IMR-90 (cell line): Measurements from ENCODE around the gene ANKRD18B. TPM values are rescaled to one million over a fixed set of nuclear protein-coding genes. Genes with fewer than 3 reads are reported as not detected.
"Not testable (repeated sequence)": the region's sequence is repeated elsewhere in the genome, so short reads cannot be mapped to it uniquely, and the experiment has no call there.

Source experiments
- ATAC-seq: fragments of 200-7000 bp; cut with Tn5 transposase; 2 replicates; pipeline ENCODE4 v1.9.1; 2020; ENCODE audit warnings: low read depth, mild to moderate bottlenecking, moderate library complexity
- BruUV-seq: library from RNA; stranded (reverse); fragments of 400-500 nt; replicated peaks from 2 replicates; lab custom pipeline; 2021; lab: Mats Ljungman, UMichigan
- CTCF ChIA-PET: fragments of 300-600 bp; formaldehyde crosslinking; extraction: SDS; loops from one replicate; lab custom pipeline; 2021; ENCODE audit warnings: antibody characterized with exemption; lab: Yijun Ruan, JAX
- POLR2A ChIA-PET: fragments of 300-600 bp; sonication (Branson Sonifier 250); formaldehyde crosslinking; loops from one replicate; lab custom pipeline; 2022; ENCODE audit warnings: antibody characterized with exemption; ENCODE audit not compliant: unreplicated experiment; lab: Charles Lee
- DNase-seq: peaks from one replicate; pipeline ENCODE4 v3.0.0; 2013
- H2AFZ ChIP-seq: replicated peaks from 2 replicates; pipeline ENCODE3; 2013; ENCODE audit warnings: low read length, mild to moderate bottlenecking; ENCODE audit not compliant: poor library complexity
- H2AK5ac ChIP-seq: 2 replicates; pipeline ENCODE4 v1.6.1; 2013; ENCODE audit warnings: low read depth, low read length, inconsistent platforms
- H2AK9ac ChIP-seq: replicated peaks from 2 replicates; pipeline ENCODE3; 2013; ENCODE audit warnings: mild to moderate bottlenecking, low read depth, low read length, moderate library complexity; ENCODE audit not compliant: poor library complexity
- H2BK120ac ChIP-seq: 2 replicates; pipeline ENCODE4 v1.6.1; 2013; ENCODE audit warnings: low read depth, low read length, inconsistent platforms
- H2BK15ac ChIP-seq: 3 replicates; pipeline ENCODE4 v1.6.1; 2013; ENCODE audit warnings: low read depth, low read length, inconsistent platforms
- H2BK20ac ChIP-seq: 2 replicates; pipeline ENCODE4 v1.6.1; 2013; ENCODE audit warnings: low read depth, mild to moderate bottlenecking, inconsistent platforms, low read length, moderate library complexity
- H2BK5ac ChIP-seq: 2 replicates; pipeline ENCODE4 v1.6.1; 2013; ENCODE audit warnings: mild to moderate bottlenecking, low read depth, low read length, inconsistent platforms; ENCODE audit not compliant: poor library complexity, severe bottlenecking
- H3K14ac ChIP-seq: replicated peaks from 2 replicates; pipeline ENCODE4 v1.6.1; 2013; ENCODE audit warnings: low read depth, low read length, inconsistent platforms
- H3K18ac ChIP-seq: 2 replicates; pipeline ENCODE4 v1.6.1; 2013; ENCODE audit warnings: low read depth, low read length, control low read depth
- H3K23ac ChIP-seq: 2 replicates; pipeline ENCODE4 v1.6.1; 2013; ENCODE audit warnings: low read depth, low read length, inconsistent platforms
- H3K27ac ChIP-seq: 2 replicates; pipeline ENCODE4 v1.5.1; 2013; ENCODE audit warnings: mild to moderate bottlenecking, control low read depth, low read length; ENCODE audit not compliant: insufficient read depth
- H3K27me3 ChIP-seq: 2 replicates; pipeline ENCODE4 v1.6.1; 2013; ENCODE audit warnings: low read length; ENCODE audit not compliant: control insufficient read depth, insufficient read depth
- H3K36me3 ChIP-seq: 2 replicates; pipeline ENCODE4 v1.6.1; 2013; ENCODE audit warnings: low read length, mixed read lengths; ENCODE audit not compliant: control insufficient read depth, insufficient read depth
- H3K4ac ChIP-seq: 2 replicates; pipeline ENCODE4 v1.6.1; 2013; ENCODE audit warnings: low read depth, low read length, inconsistent platforms
- H3K4me1 ChIP-seq: 2 replicates; pipeline ENCODE4 v1.6.1; 2013; ENCODE audit warnings: low read length, mixed read lengths; ENCODE audit not compliant: control insufficient read depth, insufficient read depth
- H3K4me2 ChIP-seq: 2 replicates; pipeline ENCODE4 v1.6.1; 2013; ENCODE audit warnings: low read depth, mild to moderate bottlenecking, control low read depth, low read length, moderate library complexity
- H3K4me3 ChIP-seq: 2 replicates; pipeline ENCODE4 v1.5.1; 2013; ENCODE audit warnings: low read depth, mild to moderate bottlenecking, control low read depth, low read length, moderate library complexity; ENCODE audit not compliant: insufficient read depth
- H3K56ac ChIP-seq: 2 replicates; pipeline ENCODE4 v1.6.1; 2013; ENCODE audit warnings: low read length, inconsistent platforms; ENCODE audit not compliant: insufficient read depth; ENCODE audit errors: extremely low read depth
- H3K79me1 ChIP-seq, 2 experiments: 2 replicates each; pipeline ENCODE4 v1.6.1; 2013; ENCODE audit warnings: low read length in 2 of 2, inconsistent platforms in 1 of 2, low read depth in 1 of 2
- H3K9ac ChIP-seq: 2 replicates; pipeline ENCODE4 v1.6.1; 2013; ENCODE audit warnings: low read depth, low read length, control low read depth
- H3K9me1 ChIP-seq: 2 replicates; pipeline ENCODE4 v1.6.1; 2013; ENCODE audit warnings: low read length, inconsistent platforms; ENCODE audit not compliant: insufficient read depth
- H3K9me3 ChIP-seq: 2 replicates; pipeline ENCODE4 v1.6.1; 2013; ENCODE audit warnings: low read length; ENCODE audit not compliant: control insufficient read depth, insufficient read depth
- H4K20me1 ChIP-seq: 2 replicates; pipeline ENCODE4 v1.6.1; 2013; ENCODE audit warnings: low read length, inconsistent platforms; ENCODE audit not compliant: insufficient read depth
- H4K5ac ChIP-seq: 2 replicates; pipeline ENCODE4 v1.6.1; 2013; ENCODE audit warnings: mild to moderate bottlenecking, low read depth, low read length, control low read depth
- H4K8ac ChIP-seq, 2 experiments: 2 replicates each; pipeline ENCODE4 v1.6.1; 2013; ENCODE audit warnings: low read depth in 2 of 2, low read length in 2 of 2, control low read depth in 1 of 2, inconsistent platforms in 1 of 2
- H4K91ac ChIP-seq: 2 replicates; pipeline ENCODE4 v1.6.1; 2013; ENCODE audit warnings: low read depth, low read length, inconsistent platforms; ENCODE audit not compliant: insufficient read depth
- BHLHE40 ChIP-seq: fragments of 150-350 bp; IDR thresholded peaks from 2 replicates; pipeline ENCODE4 v1.6.1; 2016; ENCODE audit warnings: mild to moderate bottlenecking, low read depth, low read length
- MAZ ChIP-seq: IDR thresholded peaks from 2 replicates; pipeline ENCODE4 v1.6.1; 2012; ENCODE audit warnings: low read depth, mild to moderate bottlenecking, low read length, improper control_type of control experiment, moderate library complexity, borderline replicate concordance
- RCOR1 ChIP-seq: IDR thresholded peaks from 2 replicates; pipeline ENCODE4 v1.6.1; 2012; ENCODE audit warnings: mild to moderate bottlenecking, low read length, improper control_type of control experiment; ENCODE audit not compliant: insufficient replicate concordance
- WGBS, 2 experiments: methylation state at CpG; one replicate each; pipeline versions ENCODE4 v1.1.5 to v1.1.7; 2013; ENCODE audit warnings: missing lambda C conversion rate in 2 of 2; ENCODE audit not compliant: insufficient read length in 1 of 2; ENCODE audit errors: extremely low coverage in 2 of 2; 5-methylcytosine and 5-hydroxymethylcytosine counted together
- dilution Hi-C: fragments of 300-500 bp; cut with HindIII; formaldehyde crosslinking; loops from one replicate; pipeline ENCODE4 v1.14.3; 2018; ENCODE audit warnings: low sequenced_read_pairs; ENCODE audit not compliant: unreplicated experiment
- in situ Hi-C: fragments of 300-500 bp; cut with MboI; formaldehyde crosslinking; loops from 3 replicates; pipeline ENCODE4 v1.14.3; 2019; ENCODE audit warnings: low sequenced_read_pairs, inconsistent platforms, mixed read lengths
- intact Hi-C: fragments of 100-400 bp; cut with micrococcal nuclease; formaldehyde crosslinking; loops from 2 replicates; pipeline ENCODE4 v1.10.0; 2022
- polyA plus RNA-seq, 3 experiments: library from polyadenylated mRNA; depleted of rRNA; stranded (reverse); fragments of >200 nt; gene quantifications; 2 replicates each; pipeline ENCODE4 v1.2.3, GENCODE V29; 2012; ENCODE audit warnings: low replicate concordance in 1 of 3
- total RNA-seq: library from RNA; depleted of rRNA; stranded (reverse); fragments of >200 nt; gene quantifications from 2 replicates; pipeline ENCODE4 v1.2.3, GENCODE V29; 2012

ANKRD18B gene
- total and polyA plus RNA-seq, 2 of the 4 experiments (the other 2 are of a cell fraction): 7.1 to 13.4 TPM

DNA sequence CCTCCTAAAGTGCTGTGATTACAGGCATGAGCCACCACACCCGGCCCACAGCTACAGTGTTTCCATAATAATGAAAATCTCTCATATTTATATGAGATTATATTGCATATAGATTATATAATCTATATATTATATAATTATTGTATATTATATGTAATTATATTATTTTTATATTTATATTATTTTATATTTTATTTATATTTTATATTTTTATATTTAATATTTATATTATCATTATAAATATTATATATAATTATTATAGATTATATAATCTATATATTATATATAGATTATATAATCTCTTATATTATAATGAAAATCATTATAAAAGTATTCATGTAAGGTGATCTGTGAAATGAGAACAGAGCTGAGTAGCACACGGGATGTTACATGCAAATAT lies 11.5 kb downstream of the ANKRD18B start:
- no peak overlapping the region for H3K14ac ChIP-seq
- H3K4me1 ChIP-seq: no peaks in the 10 kb centered on the region
- H2BK5ac ChIP-seq: no peak overlapping the region
- no peak overlapping the region for H3K9ac ChIP-seq
- H3K4ac ChIP-seq: no peak overlapping the region
- no CpG with 5 or more reads among the region's 2 CpGs for WGBS, 2 experiments
- H2AK9ac ChIP-seq: no peak overlapping the region
- no peak overlapping the region for H3K4me2 ChIP-seq
- intact Hi-C loops: no loop called here
- H3K27ac ChIP-seq: no peak overlapping the region
- no peaks in the 10 kb centered on the region for H3K36me3 ChIP-seq
- no peak for TF ChIP-seq RCOR1
- TF ChIP-seq MAZ: no peak
- no peak for TF ChIP-seq BHLHE40
- H2BK15ac ChIP-seq: no peak overlapping the region
- no peak overlapping the region for H4K8ac ChIP-seq
- H3K23ac ChIP-seq: no peak overlapping the region
- DNase-seq (no peak), ATAC-seq (no peak)
- H3K4me3 ChIP-seq: no peak overlapping the region
- H3K9me1 ChIP-seq: no peaks in the 10 kb centered on the region
- H4K5ac ChIP-seq: no peak overlapping the region
- no TSS peak for BruUV-seq
- no peak overlapping the region for H2AK5ac ChIP-seq
- H2AFZ ChIP-seq: no peak overlapping the region
- no peak overlapping the region for H4K91ac ChIP-seq
- no peak overlapping the region for H2BK20ac ChIP-seq
- H3K56ac ChIP-seq: no peak overlapping the region
- POLR2A ChIA-PET: no interaction called here
- H4K20me1 ChIP-seq: no peaks in the 10 kb centered on the region
- no peak overlapping the region for H2BK120ac ChIP-seq
- CTCF ChIA-PET: no interaction called here
- no peaks in the 10 kb centered on the region for H3K27me3 ChIP-seq
- no peak overlapping the region for H3K18ac ChIP-seq
- dilution Hi-C loops: no loop called here
- no peaks in the 10 kb centered on the region for H3K9me3 ChIP-seq
- in situ Hi-C loops: no loop called here
- no peaks in the 10 kb centered on the region; a peak in 1 of 4 replicates for H3K79me1 ChIP-seq

DNA sequence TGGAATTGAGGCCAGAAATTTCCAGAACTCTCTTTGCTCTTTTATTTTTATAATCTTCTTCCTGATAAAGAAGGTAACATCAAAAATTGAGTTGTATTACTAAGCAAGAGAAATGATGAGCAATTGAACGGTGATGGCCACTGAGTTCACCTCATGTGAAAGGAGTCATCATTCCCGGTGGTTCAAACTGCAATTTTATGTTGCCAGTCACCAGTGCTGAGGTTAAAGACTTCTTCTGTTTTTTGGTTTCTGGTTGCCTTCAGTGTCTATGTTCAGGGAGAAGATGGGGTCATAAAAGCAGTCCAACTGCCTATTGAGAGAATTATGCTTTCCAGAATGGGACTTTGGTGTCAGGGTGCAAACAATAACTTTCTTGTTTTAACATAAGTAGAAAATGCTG lies 19.4 kb downstream of the ANKRD18B start:
- H4K5ac ChIP-seq, H3K79me1 ChIP-seq, H2AK9ac ChIP-seq, H3K27ac ChIP-seq, intact Hi-C loops, dilution Hi-C loops, H3K23ac ChIP-seq, H2AFZ ChIP-seq, CTCF ChIA-PET, H2BK15ac ChIP-seq, ATAC-seq, H3K4ac ChIP-seq, H3K18ac ChIP-seq, H3K36me3 ChIP-seq, H4K91ac ChIP-seq, H4K20me1 ChIP-seq, in situ Hi-C loops, H3K56ac ChIP-seq, H3K14ac ChIP-seq, H2AK5ac ChIP-seq, H3K9me1 ChIP-seq, H3K9ac ChIP-seq, H2BK120ac ChIP-seq, H3K9me3 ChIP-seq, H3K27me3 ChIP-seq, H3K4me1 ChIP-seq, H2BK20ac ChIP-seq, BruUV-seq, H2BK5ac ChIP-seq, H3K4me3 ChIP-seq, POLR2A ChIA-PET, H3K4me2 ChIP-seq: not testable (repeated sequence)
- peak; percentile 43 for DNase-seq
- no CpG with 5 or more reads among the region's 2 CpGs for WGBS, 2 experiments
- H4K8ac ChIP-seq: peak overlapping the region in 1 of 2 experiments; percentile 33; a peak in 1 of 4 replicates
